Muscle of back (tissue), 11 donors: ENCODE data around the gene ASB15. TPM values are rescaled to one million over a fixed set of nuclear protein-coding genes. Genes with fewer than 3 reads are reported as not detected.

Source experiments
- DNase-seq, 3 donors: peaks; one replicate each; pipeline versions ENCODE4 v3.0.0 to v3.0.0-alpha.2; 2013
- polyA plus RNA-seq, 10 donors: library from polyadenylated mRNA; unstranded; fragments of 120-200 nt; gene quantifications; one replicate each; pipeline ENCODE4 v1.2.1, GENCODE V29; 2013; ENCODE audit not compliant: insufficient read length in 10 of 10

ASB15 gene
- polyA plus RNA-seq, 10 donors, result 2.0 to 8.0 (median 4.9) TPM

- DNase-seq, result peak in 1 of 3 donors; percentile 32
Measured at GRCh38 chr7:123635551-123636359, 34.1 kb downstream of the ASB15 start.

GRCh38 chr7:123637203-123637602 is 35.6 kb downstream of the ASB15 start:
- DNase-seq, result no peak

- DNase-seq, result no peak
Measured at GRCh38 chr7:123637878-123638277, 36.3 kb downstream of the ASB15 start.

GRCh38 chr7:123639631-123640030 is 38.0 kb downstream of the ASB15 start:
- no peak for DNase-seq

- DNase-seq, result no peak
Measured at GRCh38 chr7:123640583-123640982, 39.0 kb downstream of the ASB15 start.

- DNase-seq, result no peak
Measured at GRCh38 chr7:123641901-123642300, 40.3 kb downstream of the ASB15 start.

GRCh38 chr7:123643495-123644441 is 42.1 kb downstream of the ASB15 start:
- DNase-seq, result no peak

GRCh38 chr7:123645516-123645915 is 43.9 kb downstream of the ASB15 start:
- no peak for DNase-seq

- DNase-seq, result no peak
Measured at GRCh38 chr7:123647106-123647730, 45.6 kb downstream of the ASB15 start.

GRCh38 chr7:123649964-123650363 is 48.3 kb downstream of the ASB15 start:
- no peak for DNase-seq

GRCh38 chr7:123650595-123650994 is 49.0 kb downstream of the ASB15 start:
- no peak for DNase-seq

- no peak for DNase-seq
Measured at GRCh38 chr7:123652406-123652805, 50.8 kb downstream of the ASB15 start.

- DNase-seq, result no peak
Measured at GRCh38 chr7:123653162-123653561, 51.5 kb downstream of the ASB15 start.

GRCh38 chr7:123655614-123656013 is 54.0 kb downstream of the ASB15 start, which contains the start of gene LMOD2:
Gene LMOD2 (plus strand): TSS chr7:123655866. CDS start chr7:123655964, 98 bp downstream.
- DNase-seq, result peak; percentile 36 to 51 (median 43)

GRCh38 chr7:123656544-123657303 is 55.1 kb downstream of the ASB15 start:
- DNase-seq, result no peak

- no peak for DNase-seq
Measured at GRCh38 chr7:123657304-123657685, 55.7 kb downstream of the ASB15 start.

GRCh38 chr7:123658023-123658422 is 56.4 kb downstream of the ASB15 start:
- no peak for DNase-seq

- no peak for DNase-seq
Measured at GRCh38 chr7:123660514-123661354, 59.1 kb downstream of the ASB15 start.

- no peak for DNase-seq
Measured at GRCh38 chr7:123661765-123662164, 60.1 kb downstream of the ASB15 start.

- DNase-seq, result no peak
Measured at GRCh38 chr7:123662293-123662692, 60.7 kb downstream of the ASB15 start.
